IMR-90 (cell line): Measurements from ENCODE around the gene AP1S1. TPM values are rescaled to one million over a fixed set of nuclear protein-coding genes. Genes with fewer than 3 reads are reported as not detected.

ENCODE experiments used
- RFX5 ChIP-seq: IDR thresholded peaks from 2 replicates; pipeline ENCODE4 v1.8.0; 2012; ENCODE audit warnings: low read depth, mild to moderate bottlenecking, low read length, moderate library complexity
- polyA plus RNA-seq, 3 experiments: library from polyadenylated mRNA; depleted of rRNA; stranded (reverse); fragments of >200 nt; gene quantifications; 2 replicates each; pipeline ENCODE4 v1.2.3, GENCODE V29; 2012; ENCODE audit warnings: low replicate concordance in 1 of 3
- total RNA-seq: library from RNA; depleted of rRNA; stranded (reverse); fragments of >200 nt; gene quantifications from 2 replicates; pipeline ENCODE4 v1.2.3, GENCODE V29; 2012
- TF ChIP-seq, protein P1 (sequence below): fragments of 150-350 bp; IDR thresholded peaks from 2 replicates; pipeline ENCODE4 v1.6.1; 2016; ENCODE audit warnings: low read depth, mild to moderate bottlenecking, low read length, moderate library complexity, borderline replicate concordance

AP1S1 gene
- total and polyA plus RNA-seq, 2 of the 4 experiments (the other 2 are of a cell fraction): 187 to 295 TPM

- TF ChIP-seq, protein P1, sequence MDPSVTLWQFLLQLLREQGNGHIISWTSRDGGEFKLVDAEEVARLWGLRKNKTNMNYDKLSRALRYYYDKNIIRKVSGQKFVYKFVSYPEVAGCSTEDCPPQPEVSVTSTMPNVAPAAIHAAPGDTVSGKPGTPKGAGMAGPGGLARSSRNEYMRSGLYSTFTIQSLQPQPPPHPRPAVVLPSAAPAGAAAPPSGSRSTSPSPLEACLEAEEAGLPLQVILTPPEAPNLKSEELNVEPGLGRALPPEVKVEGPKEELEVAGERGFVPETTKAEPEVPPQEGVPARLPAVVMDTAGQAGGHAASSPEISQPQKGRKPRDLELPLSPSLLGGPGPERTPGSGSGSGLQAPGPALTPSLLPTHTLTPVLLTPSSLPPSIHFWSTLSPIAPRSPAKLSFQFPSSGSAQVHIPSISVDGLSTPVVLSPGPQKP: no peak
- no peak for TF ChIP-seq RFX5
Measured at GRCh38 chr7:101165075-101165957, 11.0 kb downstream of the AP1S1 start, which contains the start of gene VGF (continued).
